HG03066 (cell line): ENCODE measurements around the gene PTER.

Experiments
- ATAC-seq: cut with Tn5 transposase; IDR thresholded peaks from one replicate; pipeline ENCODE4 v1.9.1; 2021; ENCODE audit warnings: low read depth; ENCODE audit not compliant: unreplicated experiment

PTER gene

GRCh38 chr10:16466001-16466400 is 29.2 kb downstream of the PTER start:
- no peak for ATAC-seq

DNA sequence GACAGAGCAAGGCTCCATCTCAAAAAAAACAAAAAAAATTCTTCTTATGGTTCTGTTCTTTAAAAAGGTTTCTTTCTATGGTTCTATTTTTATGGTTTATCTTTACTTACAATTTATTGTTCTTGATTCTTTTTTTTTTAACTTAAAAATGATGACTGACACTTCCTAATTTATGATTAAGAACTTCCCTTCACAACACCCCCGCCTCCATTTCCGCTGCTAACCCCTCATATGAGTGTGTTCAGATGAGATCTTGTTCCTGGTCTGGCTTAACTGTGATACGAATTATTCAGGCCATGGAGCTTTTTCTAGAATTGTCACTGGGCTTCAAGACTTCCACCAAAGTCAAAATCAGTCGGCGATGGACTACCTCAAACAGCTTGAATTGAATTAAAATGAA is 33.9 kb downstream of the PTER start:
- no peak for ATAC-seq

GRCh38 chr10:16472828-16473227 is 36.0 kb downstream of the PTER start:
- ATAC-seq = no peak

DNA sequence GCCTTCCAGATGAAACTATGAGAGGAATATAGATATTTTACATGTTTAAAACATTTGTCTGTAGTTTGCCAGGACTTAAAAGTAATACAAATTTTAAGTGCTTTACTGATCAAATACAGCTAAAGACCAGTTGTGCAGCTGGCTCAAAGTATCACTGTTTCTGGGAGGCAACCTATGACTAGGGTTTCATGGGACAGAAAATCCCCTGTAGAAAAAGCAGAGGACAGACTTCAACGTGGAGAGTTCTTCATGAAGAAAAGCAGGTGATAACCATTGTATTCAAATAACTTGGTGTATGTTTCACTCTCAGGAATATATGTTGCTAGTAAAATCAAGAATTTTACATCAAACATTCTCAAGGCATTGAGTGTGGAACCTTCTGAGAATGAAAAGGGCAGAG is 40.9 kb downstream of the PTER start:
- ATAC-seq = no peak

- ATAC-seq = no peak
Observed at GRCh38 chr10:16478801-16479200, 42.0 kb downstream of the PTER start.

DNA sequence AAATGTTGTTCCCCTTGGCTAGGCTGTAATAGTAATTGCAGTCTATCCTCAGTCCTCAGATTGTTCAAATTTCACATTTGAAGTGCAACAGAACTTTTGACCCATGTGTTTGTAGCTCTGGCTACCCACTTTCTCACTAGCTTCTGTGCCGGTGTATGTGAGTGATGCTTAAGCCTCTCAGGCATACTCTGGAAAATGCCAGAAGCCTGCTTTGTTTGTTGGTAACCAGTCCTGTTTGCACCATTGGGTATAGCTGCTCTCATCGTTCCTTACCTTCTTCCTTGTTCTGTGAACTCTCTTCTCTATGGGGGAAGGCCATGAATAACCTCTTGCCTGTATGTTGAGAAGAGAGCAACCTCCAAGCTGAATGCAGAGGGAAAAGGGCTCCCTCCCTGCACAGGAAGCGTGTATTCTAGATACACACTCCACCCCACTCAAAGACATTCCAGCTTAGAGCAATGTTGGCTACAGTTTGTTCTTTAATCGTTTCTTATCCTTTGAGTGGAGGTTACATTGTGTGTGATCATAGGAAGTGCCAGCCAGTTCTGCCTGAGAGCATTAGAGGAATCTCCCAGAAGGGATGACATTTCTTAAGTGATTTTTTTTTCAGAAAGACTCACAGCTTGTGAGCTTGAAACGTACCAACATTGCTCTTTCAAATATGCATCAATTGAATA is 44.4 kb downstream of the PTER start:
- ATAC-seq = no peak

DNA sequence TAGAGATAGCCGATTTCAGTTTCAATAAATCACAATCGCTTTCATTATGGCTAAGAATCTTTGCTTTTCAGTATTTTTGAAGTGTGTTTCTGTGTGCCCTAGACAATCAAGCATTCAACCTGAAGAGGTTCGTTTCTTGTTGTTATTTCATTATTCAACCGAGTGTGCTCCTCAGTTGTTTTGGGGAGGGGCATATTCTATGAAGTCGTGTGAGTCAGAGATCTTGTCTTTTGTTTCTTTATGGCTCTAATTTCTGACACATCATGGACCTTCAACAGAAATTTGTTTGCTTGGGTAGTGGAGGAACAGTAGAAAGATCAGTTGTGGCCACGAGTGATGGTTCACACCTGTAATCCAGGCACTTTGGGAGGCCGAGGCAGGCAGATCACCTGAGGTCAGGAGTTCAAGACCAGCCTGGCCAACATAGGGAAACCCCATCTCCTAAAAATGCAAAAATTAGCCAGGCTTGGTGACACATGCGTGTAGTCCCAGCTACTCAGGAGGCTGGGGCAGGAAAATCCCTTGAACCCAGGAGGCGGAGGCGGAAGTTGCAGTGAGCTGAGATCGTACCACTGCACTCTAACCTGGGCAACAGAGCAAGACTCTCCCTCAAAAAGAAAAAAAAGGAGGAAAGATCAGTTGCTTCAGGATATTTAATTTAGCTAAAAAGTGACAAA is 46.6 kb downstream of the PTER start:
- no peak for ATAC-seq

DNA sequence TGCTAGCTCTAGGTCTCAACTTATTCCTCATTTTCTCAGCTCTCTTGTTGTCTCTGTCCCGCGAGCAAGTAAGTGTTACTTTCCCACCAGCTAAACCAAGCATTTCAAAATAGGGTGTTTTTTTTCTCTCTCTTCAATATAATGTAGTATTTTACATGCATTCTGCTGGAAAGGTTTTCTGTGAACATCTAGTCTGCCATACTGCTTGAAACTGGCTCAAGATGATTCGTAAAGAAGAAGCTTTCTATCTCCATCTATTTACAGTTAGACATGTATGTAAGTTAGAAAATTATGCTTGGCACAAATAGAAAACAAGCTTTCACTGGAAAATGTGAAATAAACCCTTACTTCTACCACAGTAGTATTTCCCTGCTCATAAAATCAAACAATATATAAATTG is 53.7 kb downstream of the PTER start:
- ATAC-seq = no peak

GRCh38 chr10:16491933-16492332 is 55.1 kb downstream of the PTER start:
- no peak for ATAC-seq

- no peak for ATAC-seq
Observed at GRCh38 chr10:16493884-16494536, 57.2 kb downstream of the PTER start.

DNA sequence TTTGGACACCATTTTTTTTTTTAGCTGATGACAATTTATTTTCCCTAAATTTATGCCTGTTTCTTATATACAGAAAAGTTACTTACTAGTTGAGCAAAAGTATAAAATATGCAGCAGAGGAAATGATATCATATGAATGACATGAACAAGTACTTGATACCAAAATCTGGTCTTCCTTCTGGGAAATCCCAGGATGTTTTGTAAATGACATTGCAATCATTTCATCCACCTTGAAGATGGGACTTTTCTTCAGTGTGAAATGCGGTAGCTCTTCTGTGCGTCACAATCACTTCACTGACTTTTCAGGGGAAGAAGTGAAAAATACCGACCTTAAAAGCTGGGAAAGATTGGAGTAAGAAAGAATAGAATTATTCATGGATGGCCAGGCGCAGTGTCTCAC is 61.1 kb downstream of the PTER start:
- no peak for ATAC-seq

- ATAC-seq = no peak
Observed at GRCh38 chr10:16505161-16505560, 68.4 kb downstream of the PTER start.

DNA sequence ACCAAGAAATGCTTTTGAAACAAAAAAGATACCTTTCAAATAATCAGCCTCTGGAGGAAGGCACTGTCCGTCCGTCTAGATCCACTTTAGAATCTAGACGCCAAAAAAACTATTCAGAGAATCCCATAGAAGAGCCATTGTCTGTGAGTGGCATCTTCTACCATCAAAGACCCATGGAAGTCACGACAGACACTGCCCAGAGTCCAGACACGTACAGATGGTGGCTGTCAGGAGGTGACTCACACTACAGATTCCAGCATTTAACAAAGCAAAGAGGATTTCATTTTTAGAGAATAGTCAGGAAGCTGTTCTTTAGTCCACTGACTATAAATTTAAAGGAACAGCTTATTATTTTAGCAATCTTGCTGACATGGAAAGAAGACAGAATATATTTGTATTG is 73.2 kb downstream of the PTER start:
- ATAC-seq = no peak

- ATAC-seq = no peak
Observed at GRCh38 chr10:16510843-16511242, 74.0 kb downstream of the PTER start.

DNA sequence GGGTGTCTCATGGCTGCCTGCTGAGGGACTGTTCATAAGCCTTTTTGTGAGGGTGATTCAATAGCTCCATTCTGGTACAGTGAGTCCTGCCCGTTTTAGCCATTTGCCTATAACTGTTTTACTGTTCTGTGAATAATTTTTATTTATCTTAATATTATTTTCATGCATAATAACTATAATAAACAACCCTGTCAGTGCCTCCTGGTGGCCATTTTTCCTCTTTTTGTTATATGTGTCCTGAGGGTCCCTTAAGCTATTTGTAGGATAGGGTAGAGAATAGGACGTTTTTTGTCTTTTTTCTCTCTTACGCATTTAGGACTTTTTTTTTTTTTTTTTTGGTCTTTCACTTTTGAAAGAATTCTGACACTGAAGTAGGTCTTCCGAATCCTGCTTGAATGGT is 82.0 kb downstream of the PTER start:
- ATAC-seq = no peak

DNA sequence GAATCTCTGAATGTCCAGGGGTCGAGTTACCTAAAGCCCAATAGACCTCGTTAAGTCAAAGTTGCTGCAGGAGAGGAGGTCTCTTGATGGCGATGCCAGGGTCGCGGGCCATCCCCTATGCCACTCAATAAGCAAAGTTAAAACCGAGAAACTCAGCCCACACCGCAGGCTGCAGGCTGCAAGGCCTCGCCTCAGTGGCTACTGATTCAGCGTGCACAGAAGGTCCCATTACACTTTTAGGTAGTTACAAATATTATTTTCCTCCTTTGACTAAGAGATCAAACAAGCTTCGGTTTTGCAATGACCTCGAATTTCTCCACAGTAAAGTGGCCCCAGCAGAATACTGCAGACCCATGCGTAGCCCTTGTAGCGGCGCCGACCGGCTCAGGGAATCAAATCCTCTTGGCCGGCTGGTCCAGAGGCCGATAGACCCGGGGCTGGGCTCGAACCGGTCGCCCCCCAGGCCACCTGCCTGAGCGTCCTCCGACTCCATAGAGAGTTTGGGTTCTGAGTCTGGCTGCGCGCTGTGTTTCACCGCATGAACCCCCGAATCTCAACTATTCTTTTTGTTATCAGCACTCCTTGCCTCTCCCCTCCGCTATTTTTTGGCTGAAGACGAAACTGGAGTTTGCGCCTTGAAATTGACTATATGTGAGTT is 82.6 kb downstream of the PTER start:
- ATAC-seq = peak; percentile 43

- peak; percentile 29 for ATAC-seq
Observed at GRCh38 chr10:16519908-16520861, 83.4 kb downstream of the PTER start.

- ATAC-seq = peak; percentile 28
Observed at GRCh38 chr10:16520900-16521299, 84.1 kb downstream of the PTER start.

DNA sequence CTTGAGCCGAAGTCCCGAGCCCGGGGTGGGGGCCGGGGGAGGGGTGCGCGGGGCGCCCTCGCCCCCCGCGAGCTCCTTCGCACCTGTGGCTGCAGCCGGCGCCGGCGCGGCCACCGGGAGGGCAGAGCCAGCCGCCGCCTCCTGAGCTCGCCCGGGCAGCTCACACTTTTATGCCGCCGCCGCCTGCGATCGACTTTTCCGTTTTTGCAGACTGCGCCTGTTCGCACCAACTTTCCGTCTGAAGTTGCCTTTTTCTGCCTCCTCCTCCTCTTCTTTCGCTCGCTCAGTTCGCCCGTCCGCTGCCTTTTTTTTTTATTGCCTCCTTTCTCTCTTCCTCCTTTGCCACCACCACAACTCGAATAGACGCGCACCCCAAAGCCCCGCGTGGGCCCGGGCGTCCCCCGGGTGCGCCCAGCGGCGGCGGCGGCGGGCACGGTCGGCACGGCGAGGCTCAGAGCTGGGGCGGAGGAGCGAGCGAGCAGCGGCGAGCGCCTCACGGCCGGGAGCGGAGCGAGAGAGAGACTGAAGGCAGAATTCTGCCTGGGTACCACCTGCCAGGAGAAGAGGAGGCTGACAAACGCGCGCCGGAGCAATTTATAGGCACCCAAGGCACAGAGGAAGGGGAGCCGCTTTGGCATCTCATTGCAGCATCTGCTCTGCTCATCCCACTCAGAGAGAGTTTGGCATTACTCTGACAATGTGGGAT is 84.7 kb downstream of the PTER start, which contains the start of gene C1QL3:
TSS of gene C1QL3 (minus strand) at position 569 of the 706 bp plus-strand sequence. CDS start 814 bp downstream, outside the sequence.
- ATAC-seq = peak; percentile 37

DNA sequence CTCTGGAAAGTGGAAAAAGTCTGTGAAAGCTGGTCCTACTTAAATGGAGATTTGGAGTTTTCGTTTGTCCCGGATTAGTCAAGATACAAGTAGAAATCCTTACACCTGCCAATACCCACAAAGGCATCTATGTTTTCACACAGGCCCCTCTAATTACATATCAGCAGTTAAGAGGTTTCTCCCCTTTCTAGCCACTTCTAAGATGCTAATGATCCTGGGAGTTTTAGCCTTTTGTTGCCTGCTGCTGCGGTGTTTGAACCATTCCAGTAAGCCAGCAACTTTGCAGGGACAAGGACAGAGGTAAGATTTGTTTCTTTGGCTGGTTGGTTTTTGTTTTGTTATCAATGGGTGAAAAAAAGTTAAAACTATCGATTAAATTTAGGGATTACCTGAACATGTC is 90.6 kb downstream of the PTER start:
- no peak for ATAC-seq
